Activated T-helper 2 cell treated with anti-CD3 and anti-CD28 coated beads, Interferon-gamma antibody, Interleukin-2, Interleukin-4, amounts not matched to agents 10 μg/mL and 5 μg/mL and 100 μg/mL, durations not matched to agents 14 hours and 24 hours and 36 hours (primary cell): ENCODE measurements around the gene CFAP100. TPM values are rescaled to one million over a fixed set of nuclear protein-coding genes. Genes with fewer than 3 reads are reported as not detected.

Experiments
- DNase-seq: peaks from one replicate; pipeline ENCODE4 v3.0.0; 2021; ENCODE audit warnings: low spot score
- H3K27ac Mint-ChIP-seq: one replicate; pipeline ENCODE4 v1.8.0; 2021; ENCODE audit warnings: mixed read lengths
- H3K27me3 Mint-ChIP-seq: one replicate; pipeline ENCODE4 v1.8.0; 2021; ENCODE audit warnings: low read depth, mixed read lengths
- H3K36me3 Mint-ChIP-seq: one replicate; pipeline ENCODE4 v1.8.0; 2021; ENCODE audit warnings: low read depth, mixed read lengths
- H3K4me1 Mint-ChIP-seq: one replicate; pipeline ENCODE4 v1.8.0; 2021; ENCODE audit warnings: low read depth, mixed read lengths
- H3K4me3 Mint-ChIP-seq: one replicate; pipeline ENCODE4 v1.8.0; 2021; ENCODE audit warnings: low read depth, mild to moderate bottlenecking, moderate library complexity, mixed read lengths
- H3K9me3 Mint-ChIP-seq: one replicate; pipeline ENCODE4 v1.8.0; 2021; ENCODE audit warnings: mixed read lengths
- intact Hi-C: fragments of 100-400 bp; cut with micrococcal nuclease; formaldehyde crosslinking; loops from one replicate; pipeline ENCODE4 v1.15.1; 2023
- total RNA-seq: library from RNA; stranded (reverse); gene quantifications from 2 replicates; pipeline ENCODE4 v1.2.3, GENCODE V29; 2022

CFAP100 gene
- total RNA-seq, 1 donor from 2014 or later, result not detected

DNA sequence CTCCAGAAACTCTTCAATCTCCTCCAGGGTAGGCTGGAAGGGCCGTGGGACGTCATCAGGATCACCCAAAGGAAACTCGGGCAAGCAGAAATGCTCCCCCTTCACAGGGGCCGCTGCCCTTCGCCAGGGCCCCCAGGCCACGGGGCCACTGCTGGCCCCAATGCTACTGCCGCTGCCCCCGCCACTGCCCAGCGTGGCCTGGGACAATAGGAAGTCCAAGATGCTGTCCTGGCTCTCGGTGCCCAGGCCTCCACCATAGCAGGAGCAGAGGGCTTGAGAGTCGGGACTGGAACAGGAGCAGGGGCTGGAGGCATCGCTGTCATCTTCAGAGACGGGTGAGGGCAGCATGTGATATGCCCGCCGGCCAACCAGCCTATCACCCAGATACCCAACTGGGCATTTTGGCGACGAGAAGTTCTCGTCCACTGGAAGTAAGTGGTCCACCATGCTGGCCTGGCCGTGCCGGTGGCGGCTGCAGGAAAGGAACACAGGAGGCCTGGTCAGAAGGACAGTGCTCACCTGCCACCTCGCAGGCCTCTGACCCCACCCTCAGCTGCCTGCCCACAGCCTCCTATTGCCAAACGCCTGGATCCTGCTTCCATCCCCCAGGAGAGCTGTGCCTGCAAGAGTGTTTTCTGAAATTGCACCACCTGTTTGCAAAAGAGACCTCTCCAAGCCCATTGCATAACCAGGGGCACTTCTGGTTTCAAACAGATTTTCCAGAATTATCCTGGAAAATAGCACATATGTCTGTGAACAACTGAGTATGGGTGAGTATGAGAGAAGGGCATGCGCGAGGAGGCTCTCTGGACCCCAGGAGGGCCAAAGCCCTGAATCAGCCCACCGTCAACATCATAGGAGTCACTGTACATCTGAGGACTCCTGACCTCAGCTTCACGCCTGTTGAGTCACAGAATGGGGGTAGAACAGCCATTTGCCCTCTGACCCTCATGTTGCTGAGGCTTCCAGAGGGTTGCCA lies 41.9 kb upstream of the CFAP100 start:
- Mint-ChIP-seq H3K36me3 (no peaks in the 10 kb centered on the region), H3K27me3 (peaks cover 19% of the 10 kb centered on the region), H3K4me1 (peaks cover 5% of the 10 kb centered on the region), H3K27ac (no peak overlapping the region), H3K9me3 (no peaks in the 10 kb centered on the region), H3K4me3 (no peak overlapping the region)
- no peak for DNase-seq
- intact Hi-C loops, result loop anchor here (10.0 kb wide), 1 partner anchor 122 kb away; the partner anchor contains the start of gene ZXDC

DNA sequence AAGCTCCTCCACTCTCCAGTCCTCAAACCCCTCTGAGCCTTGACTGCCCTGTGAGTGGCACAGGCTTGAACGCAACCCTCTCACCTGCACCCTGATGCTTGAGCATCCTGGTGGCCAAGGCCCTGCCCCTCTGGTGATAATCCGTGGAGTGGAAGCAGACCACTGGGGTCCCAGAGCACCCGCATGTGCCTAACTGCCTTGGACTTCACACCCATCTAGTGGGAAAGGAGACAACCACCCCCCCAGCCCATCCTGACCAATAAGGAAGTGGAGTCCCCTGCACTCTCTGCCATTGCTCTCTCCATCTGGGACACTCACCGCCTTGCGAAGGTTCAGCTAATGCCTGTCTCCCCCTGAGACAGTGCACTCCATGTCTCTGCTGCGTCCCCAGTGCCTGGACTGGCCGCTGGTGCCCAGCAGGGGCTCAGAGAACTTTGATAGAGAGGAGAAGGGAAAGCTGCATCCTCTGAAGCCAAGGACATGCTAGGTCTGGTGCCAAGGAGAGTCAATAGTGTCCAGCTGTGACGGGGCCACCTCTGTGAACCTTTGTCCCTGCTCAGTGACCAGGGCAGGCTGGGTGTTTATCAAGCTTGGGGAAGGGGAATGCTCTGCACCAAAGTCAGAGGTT lies 40.9 kb upstream of the CFAP100 start:
- DNase-seq, result no peak
- Mint-ChIP-seq H3K4me3 (no peak overlapping the region), H3K9me3 (no peaks in the 10 kb centered on the region), H3K36me3 (no peaks in the 10 kb centered on the region), H3K4me1 (peaks cover 6% of the 10 kb centered on the region), H3K27me3 (peaks cover 28% of the 10 kb centered on the region), H3K27ac (no peak overlapping the region)
- intact Hi-C loops, result loop anchor here (10.0 kb wide), 1 partner anchor 121 kb away; the partner anchor contains the start of gene ZXDC

DNA sequence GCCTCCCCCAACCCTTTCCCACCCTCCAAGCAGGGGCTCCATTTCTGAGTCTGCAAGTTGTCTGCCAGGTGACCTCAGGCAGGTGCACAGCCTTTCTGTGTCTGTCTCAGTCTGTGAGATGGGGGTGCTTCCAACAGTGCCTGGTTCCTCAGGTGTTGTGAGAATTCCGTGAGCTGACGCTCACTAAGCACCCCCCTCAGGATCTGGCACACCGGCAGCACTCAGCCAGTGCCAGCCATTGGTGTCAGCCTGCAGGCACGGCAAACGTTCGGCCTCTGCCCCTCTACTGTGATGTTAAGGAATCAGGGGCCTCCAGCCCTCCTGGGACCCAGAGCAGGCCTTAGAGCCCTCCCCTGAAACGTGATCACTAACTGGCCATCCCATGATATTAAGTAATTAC lies 39.9 kb upstream of the CFAP100 start:
- peaks cover 6% of the 10 kb centered on the region for H3K4me1 Mint-ChIP-seq
- DNase-seq, result no peak
- H3K4me3 Mint-ChIP-seq, result no peak overlapping the region
- H3K36me3 Mint-ChIP-seq, result no peaks in the 10 kb centered on the region
- peaks cover 37% of the 10 kb centered on the region for H3K27me3 Mint-ChIP-seq
- no peaks in the 10 kb centered on the region for H3K9me3 Mint-ChIP-seq
- no peak overlapping the region for H3K27ac Mint-ChIP-seq
- intact Hi-C loops, result loop anchor here (10.0 kb wide), 1 partner anchor 120 kb away; the partner anchor contains the start of gene ZXDC

DNA sequence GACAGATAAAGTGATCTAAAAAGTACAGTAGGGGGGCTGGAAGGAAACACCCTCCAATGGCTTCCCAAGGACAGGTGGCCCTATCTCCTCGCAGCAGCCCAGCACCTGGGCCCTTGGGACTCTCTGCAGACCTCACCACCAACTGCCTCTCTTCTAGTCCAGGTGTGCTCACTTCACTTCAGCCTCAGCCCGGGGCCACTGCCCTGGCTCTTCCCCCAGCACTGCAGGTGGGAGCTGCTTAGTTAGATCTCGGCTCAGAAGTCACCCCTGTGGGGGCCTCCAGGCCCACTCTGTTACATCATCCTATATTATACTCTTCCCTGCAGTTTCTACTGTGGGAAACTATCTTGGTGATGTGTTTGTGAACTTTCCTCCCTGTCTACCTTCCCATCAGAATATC lies 39.5 kb upstream of the CFAP100 start:
- no peaks in the 10 kb centered on the region for H3K9me3 Mint-ChIP-seq
- peak overlapping the region; percentile 41 for H3K4me3 Mint-ChIP-seq
- intact Hi-C loops, result loop anchor here (10.0 kb wide), 1 partner anchor 120 kb away; the partner anchor contains the start of gene ZXDC
- no peak overlapping the region for H3K27ac Mint-ChIP-seq
- peaks cover 6% of the 10 kb centered on the region for H3K4me1 Mint-ChIP-seq
- DNase-seq, result no peak
- no peaks in the 10 kb centered on the region for H3K36me3 Mint-ChIP-seq
- H3K27me3 Mint-ChIP-seq, result peaks cover 42% of the 10 kb centered on the region

DNA sequence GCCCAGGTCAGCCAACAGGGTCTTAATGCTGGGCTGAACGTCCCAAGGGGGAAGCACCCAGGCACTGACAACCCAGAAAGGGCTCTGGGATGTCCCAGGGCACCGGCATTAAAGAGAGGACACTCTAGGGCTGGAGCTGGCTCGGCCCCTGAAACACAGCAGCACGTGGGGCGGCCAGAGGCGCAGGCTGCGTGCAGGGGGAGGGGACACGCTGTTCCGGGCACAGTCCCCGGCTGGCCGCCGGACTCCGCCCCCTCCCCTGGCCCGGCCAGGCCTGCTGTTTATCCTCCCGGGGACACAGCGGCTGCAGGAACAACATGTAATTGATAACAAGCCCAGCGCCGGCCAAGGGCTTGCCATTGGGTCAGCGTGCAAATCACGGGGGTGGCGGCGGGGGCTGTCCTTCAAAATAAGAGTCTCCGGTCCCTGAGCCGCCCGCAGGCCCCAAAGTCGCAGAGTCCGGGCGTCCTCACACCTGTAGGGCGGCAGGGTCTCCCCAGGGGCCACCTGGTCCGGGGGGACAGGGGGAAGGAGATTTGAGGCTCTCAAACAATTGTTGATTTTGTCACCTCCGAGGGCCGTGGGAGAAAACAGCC lies 38.8 kb upstream of the CFAP100 start:
- intact Hi-C loops, result loop anchor here (10.0 kb wide), 1 partner anchor 119 kb away; the partner anchor contains the start of gene ZXDC
- H3K27me3 Mint-ChIP-seq, result peaks cover 43% of the 10 kb centered on the region
- no peaks in the 10 kb centered on the region for H3K9me3 Mint-ChIP-seq
- H3K27ac Mint-ChIP-seq, result no peak overlapping the region
- peak overlapping the region; percentile 75 for H3K4me3 Mint-ChIP-seq
- DNase-seq, result no peak
- peaks cover 6% of the 10 kb centered on the region for H3K4me1 Mint-ChIP-seq
- no peaks in the 10 kb centered on the region for H3K36me3 Mint-ChIP-seq

DNA sequence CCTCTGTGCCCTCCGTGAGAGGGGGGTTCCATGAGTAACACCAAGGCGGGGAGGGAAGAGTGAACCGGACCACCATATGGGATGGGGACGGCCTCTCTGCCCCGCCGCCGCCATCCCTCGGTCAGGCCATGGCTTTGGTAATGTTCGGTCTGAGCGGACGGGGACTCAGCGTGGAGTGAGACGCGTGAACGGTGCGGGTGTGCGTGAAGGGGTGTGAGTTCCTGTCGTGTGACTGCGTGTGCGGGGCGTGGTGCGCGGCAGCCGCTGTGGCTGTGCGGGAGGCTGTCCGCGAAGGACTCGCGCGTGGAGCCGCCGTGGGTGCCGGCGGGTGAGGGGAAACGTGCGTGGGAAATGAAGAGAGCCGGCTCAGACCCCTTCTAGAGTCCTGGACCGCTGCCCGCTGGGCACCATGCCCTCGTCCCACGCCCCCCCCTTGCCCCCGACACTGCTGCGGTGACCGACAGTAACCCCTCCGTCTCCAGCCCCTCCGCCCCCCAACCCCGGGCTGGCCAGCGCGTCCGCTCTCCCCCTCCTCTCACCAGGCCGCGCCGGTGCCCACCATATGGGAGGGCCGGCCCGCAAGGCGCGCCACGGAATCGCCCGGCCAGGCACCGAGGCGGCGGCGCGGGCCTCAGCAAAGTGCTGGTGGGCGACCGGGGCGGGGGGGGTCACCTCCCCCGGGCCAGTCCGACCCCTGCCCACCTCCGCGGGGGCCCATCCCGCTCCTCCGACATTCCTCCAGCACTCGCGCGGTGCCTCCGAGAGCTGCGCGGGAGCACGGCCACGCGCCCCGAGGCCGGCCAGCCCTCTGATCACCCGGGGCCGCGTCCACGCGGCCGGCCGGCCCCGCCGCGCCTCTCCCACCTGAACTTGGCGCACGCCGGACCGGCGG lies 38.1 kb upstream of the CFAP100 start:
- no peak for DNase-seq
- peak overlapping the region; percentile 75 for H3K4me3 Mint-ChIP-seq
- H3K4me1 Mint-ChIP-seq, result peaks cover 6% of the 10 kb centered on the region
- H3K27me3 Mint-ChIP-seq, result peaks cover 47% of the 10 kb centered on the region
- intact Hi-C loops, result loop anchor here (10.0 kb wide), 1 partner anchor 118 kb away; the partner anchor contains the start of gene ZXDC
- no peak overlapping the region for H3K27ac Mint-ChIP-seq
- no peaks in the 10 kb centered on the region for H3K9me3 Mint-ChIP-seq
- no peaks in the 10 kb centered on the region for H3K36me3 Mint-ChIP-seq

DNA sequence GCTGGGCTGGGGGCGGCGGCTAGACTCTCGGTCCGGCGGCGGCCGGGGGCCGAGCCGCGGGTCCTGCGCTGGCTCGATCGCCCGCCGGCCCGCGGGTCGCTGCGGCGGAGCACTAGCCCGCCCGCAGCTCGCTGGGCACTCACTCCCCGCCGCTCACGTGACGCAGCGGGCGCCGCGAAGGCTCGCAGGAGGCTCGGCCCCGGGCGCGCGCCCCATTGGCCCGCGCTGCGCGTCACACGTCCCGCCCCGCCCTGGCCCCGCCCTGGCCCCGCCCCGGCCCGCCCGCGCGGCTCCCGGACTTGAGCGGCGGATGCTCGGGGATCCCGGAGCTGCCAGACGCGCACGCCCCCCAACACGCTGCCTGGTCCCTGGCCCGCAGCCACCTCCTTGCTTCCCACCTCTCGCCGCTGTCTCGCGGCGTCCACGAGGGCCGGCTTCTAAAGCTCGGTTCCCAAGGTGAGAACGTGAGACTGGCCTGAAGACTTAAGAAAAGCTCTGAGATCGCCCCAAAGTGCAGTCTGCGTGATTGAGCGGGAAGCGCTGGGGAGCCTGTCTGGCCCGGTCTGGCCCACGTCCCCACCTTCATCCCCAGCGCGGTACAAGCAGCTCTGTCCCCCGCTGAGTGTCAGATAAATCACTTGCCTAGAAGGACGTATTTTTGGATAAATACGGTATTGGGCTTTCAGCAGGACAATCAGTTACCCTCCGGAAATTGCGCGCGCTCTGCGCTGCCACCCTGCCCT lies 37.2 kb upstream of the CFAP100 start, which contains the start of gene KLF15:
KLF15 (minus strand) TSS at position 114 of the 743 bp plus-strand sequence. CDS start 4,486 bp downstream, outside the sequence.
- no peaks in the 10 kb centered on the region for H3K36me3 Mint-ChIP-seq
- no peaks in the 10 kb centered on the region for H3K9me3 Mint-ChIP-seq
- H3K27me3 Mint-ChIP-seq, result peaks cover 48% of the 10 kb centered on the region
- peak within 1 kb of the TSS; percentile 78 for H3K4me3 Mint-ChIP-seq
- intact Hi-C loops, result loop anchor here (10.0 kb wide), 1 partner anchor 117 kb away; the partner anchor contains the start of gene ZXDC
- H3K4me1 Mint-ChIP-seq, result peaks cover 8% of the 10 kb centered on the region
- no peak within 1 kb of the TSS for H3K27ac Mint-ChIP-seq
- DNase-seq, result peak; percentile 71

DNA sequence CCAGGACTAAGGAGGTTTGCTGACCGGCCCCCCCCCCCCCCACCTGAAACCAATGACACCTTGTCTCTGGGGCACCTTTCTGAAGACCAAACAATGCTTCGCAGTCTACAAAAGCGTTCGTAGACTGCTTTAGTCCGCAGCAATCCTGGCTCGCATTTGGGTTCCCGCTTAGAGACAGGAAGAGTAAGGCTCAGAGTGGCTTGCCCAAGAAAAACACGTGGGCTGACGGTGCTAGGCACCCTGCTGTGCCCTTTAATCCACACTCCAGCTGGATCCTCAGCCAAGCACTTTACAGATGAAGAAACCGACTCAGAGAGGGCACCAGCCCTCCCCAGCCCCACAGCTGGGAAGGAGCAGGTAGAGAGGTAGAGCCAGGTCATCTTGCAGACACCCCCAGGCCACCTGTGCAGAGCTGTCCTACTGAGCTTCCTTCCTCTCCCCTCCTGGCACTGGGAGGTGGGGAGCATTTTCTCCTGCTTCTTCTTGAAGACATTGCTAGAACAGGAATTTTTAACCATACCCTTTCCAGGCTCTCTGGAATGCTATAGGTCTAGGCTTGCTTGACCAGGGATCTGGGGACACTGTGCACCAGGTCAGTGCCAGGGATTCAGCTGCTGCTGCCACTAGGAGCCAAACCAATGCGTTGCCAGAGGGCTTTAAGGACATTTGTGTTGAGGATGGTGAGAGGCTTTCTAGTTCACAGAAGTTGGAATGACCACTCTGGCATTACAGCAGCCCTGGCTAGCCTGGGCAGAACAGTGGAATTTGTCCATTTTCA lies 36.5 kb upstream of the CFAP100 start:
- Mint-ChIP-seq H3K27ac (no peak overlapping the region), H3K27me3 (peaks cover 48% of the 10 kb centered on the region), H3K4me3 (peak overlapping the region; percentile 78), H3K36me3 (no peaks in the 10 kb centered on the region), H3K4me1 (peaks cover 8% of the 10 kb centered on the region), H3K9me3 (no peaks in the 10 kb centered on the region)
- DNase-seq, result no peak
- intact Hi-C loops, result loop anchor here (10.0 kb wide), 1 partner anchor 117 kb away; the partner anchor contains the start of gene ZXDC

DNA sequence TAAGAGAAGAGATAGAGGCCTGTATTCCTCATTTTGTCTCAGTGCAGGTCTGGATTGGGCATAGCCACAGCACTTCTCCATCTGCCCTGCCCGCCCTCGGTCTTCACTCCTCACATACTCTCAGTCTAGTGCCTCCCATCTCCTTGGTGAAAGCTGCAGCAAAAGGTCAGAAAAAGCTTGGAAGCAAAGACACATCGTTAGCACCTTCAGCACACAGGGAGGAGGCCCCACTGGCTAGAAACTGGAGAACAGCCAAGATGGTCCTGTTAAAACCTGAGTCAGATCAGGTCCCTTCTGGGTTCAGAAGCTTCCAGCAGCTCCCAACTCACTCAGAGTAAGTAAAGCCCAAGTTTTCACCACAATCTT lies 35.9 kb upstream of the CFAP100 start:
- Mint-ChIP-seq H3K36me3 (no peaks in the 10 kb centered on the region), H3K4me1 (peaks cover 8% of the 10 kb centered on the region), H3K9me3 (no peaks in the 10 kb centered on the region), H3K4me3 (no peak overlapping the region), H3K27me3 (peaks cover 46% of the 10 kb centered on the region), H3K27ac (no peak overlapping the region)
- intact Hi-C loops, result loop anchor here (10.0 kb wide), 1 partner anchor 116 kb away; the partner anchor contains the start of gene ZXDC
- DNase-seq, result no peak

DNA sequence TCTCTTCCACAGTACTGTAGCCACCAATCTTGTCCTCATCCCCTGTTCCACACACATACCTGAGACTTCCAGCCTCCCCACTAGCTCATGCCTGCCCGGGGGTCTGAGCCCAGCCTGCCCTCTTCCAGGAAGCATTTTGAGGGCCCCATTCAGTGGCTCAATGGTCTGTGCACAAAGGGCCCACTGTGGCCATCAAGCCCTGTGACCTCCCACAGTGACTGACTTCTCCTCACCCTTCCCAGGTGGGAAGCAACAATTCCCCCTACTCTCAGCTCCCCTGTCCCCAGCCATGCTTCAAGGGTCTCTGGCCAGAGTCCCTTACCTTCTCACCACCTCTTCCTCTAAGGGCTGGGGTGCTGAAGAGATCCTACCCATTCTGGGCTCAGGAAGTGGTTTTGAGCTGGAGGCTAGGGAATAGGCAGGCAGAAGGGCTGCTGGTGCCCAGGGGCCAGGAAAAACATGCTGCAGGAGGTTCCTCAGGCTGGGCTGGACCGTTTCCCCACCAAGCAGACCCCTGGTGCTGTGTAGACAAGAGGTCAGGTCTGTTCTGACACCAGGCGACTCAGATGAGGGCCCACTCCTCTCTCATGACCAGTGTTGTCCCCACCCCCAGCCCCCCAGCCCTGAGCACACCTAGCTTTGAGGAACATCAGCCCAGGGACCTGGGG lies 34.5 kb upstream of the CFAP100 start:
- no peaks in the 10 kb centered on the region for H3K36me3 Mint-ChIP-seq
- H3K27me3 Mint-ChIP-seq, result peaks cover 44% of the 10 kb centered on the region
- intact Hi-C loops, result no loop called here
- H3K27ac Mint-ChIP-seq, result no peak overlapping the region
- no peak for DNase-seq
- H3K4me1 Mint-ChIP-seq, result peaks cover 8% of the 10 kb centered on the region
- H3K9me3 Mint-ChIP-seq, result no peaks in the 10 kb centered on the region
- no peak overlapping the region for H3K4me3 Mint-ChIP-seq
